Measurements from ENCODE around the gene SLC9A3. TPM values are rescaled to one million over a fixed set of nuclear protein-coding genes. Genes with fewer than 3 reads are reported as not detected.
"Not testable (repeated sequence)": the region's sequence is repeated elsewhere in the genome, so short reads cannot be mapped to it uniquely, and the experiment has no call there.

Gene SLC9A3
- total RNA-seq, 2 donors from 2014 or later: 78.1 to 170 TPM

DNA sequence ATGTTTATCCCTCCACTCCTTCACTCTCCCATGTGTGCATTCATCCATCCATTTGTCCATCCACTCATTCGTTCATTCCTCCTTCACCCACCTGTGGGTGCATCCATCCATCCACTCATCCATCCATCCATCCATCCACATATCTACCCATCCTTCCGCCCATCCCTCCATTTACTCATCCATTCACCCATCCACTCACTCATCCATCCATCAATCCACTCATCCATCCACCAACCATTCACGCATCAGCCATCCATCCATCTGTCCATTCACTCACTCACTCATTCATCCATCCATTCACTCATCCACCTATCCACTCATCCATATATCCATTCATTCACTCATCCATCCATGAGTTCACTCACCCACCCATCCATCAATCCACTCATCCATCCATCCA is 7.3 kb downstream of the SLC9A3 start:
- DNase-seq (no peak), ATAC-seq (no peak)
- intact Hi-C loops (cut with DNase I, micrococcal nuclease): no loop called here

GRCh38 chr5:516338-516925 is 7.8 kb downstream of the SLC9A3 start:
- no peak for ATAC-seq
- intact Hi-C loops (cut with DNase I, micrococcal nuclease): no loop called here
- no peak for DNase-seq

GRCh38 chr5:515273-515836 is 8.9 kb downstream of the SLC9A3 start:
- ATAC-seq (no peak), DNase-seq (no peak)
- intact Hi-C loops (cut with DNase I, micrococcal nuclease): no loop called here

DNA sequence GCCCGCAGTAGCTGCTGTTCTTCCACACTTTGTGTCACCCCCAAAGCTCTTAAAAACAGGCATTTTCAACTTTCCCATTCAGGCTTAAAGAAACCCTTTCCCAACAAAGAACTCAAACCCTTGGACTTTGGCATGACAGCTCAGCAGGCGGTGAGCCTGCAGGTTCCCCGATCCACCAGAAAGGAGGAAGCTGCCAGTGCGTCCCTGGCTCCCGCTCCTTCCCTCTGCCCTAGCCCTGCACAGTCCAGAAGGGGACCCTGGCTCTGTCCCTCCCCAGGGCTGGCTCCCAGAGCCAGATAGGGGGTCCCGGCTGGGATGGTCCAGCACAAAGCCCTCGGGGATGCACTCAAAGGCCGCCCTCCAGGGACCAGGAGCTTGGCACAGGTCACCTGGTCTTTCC is 9.6 kb downstream of the SLC9A3 start:
- intact Hi-C loops (cut with DNase I, micrococcal nuclease): no loop called here
- DNase-seq (peak in 1 of 2 donors; percentile 40), ATAC-seq (peak; percentile 70)

DNA sequence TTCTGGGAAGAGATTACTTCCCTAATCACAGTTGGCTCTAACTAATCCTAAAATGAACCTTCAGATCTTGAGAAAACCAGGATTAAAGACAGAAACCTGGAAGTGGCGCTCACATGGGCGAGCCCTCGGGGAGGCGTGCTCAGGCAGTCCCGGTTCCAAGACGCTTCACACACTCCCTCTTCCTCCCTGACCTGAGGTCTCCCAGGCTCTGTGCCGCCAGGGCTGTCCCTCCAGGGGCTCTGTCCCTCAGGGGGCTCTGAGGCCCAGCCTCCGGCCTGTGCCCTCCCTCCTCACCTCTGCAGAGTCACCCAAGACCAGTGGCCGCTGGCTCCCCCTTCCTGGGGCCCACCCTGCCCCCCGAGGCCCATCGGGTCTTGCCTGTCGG is 10.2 kb downstream of the SLC9A3 start:
- DNase-seq (no peak), ATAC-seq (no peak)
- intact Hi-C loops (cut with DNase I, micrococcal nuclease): no loop called here

- intact Hi-C loops (cut with DNase I, micrococcal nuclease): no loop called here
- DNase-seq: no peak
- no peak for ATAC-seq
These were observed 10.8 kb downstream of the SLC9A3 start for GRCh38 chr5:513216-514100.

GRCh38 chr5:511476-511875 is 12.8 kb downstream of the SLC9A3 start:
- intact Hi-C loops (cut with DNase I, micrococcal nuclease): no loop called here
- DNase-seq: no peak
- ATAC-seq: no peak

DNA sequence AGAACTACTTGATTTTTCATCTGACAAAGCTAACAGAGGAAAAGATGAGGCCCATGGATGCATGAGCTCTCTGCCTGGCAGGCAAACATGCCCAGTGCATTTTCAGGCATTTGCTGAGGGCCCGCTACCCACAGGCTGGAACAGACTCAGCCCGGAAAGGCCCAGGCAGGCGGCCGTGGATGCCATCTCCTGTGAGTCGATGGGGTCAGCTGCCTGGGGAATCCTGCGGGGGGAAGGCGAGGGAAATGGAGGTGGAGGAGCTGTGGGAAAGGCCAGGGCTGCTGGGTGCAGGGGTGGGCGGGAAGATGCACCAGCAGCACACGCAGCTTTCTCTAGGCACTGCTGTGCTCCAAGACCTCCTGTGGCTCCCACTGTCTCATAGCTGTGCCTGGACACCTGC is 13.7 kb downstream of the SLC9A3 start:
- no peak for ATAC-seq
- intact Hi-C loops (cut with DNase I, micrococcal nuclease): no loop called here
- DNase-seq: no peak

- DNase-seq: no peak
- no peak for ATAC-seq
- intact Hi-C loops (cut with DNase I, micrococcal nuclease): no loop called here
These were observed 14.6 kb downstream of the SLC9A3 start for GRCh38 chr5:509611-510185.

- intact Hi-C loops (cut with DNase I, micrococcal nuclease); DNase-seq; ATAC-seq: not testable (repeated sequence)
These were observed 16.2 kb downstream of the SLC9A3 start for GRCh38 chr5:507986-508575.

- DNase-seq: peak; percentile 45 to 55
- intact Hi-C loops (cut with DNase I, micrococcal nuclease): no loop called here
- ATAC-seq: peak; percentile 95
These were observed 18.2 kb downstream of the SLC9A3 start for GRCh38 chr5:505951-506525.

DNA sequence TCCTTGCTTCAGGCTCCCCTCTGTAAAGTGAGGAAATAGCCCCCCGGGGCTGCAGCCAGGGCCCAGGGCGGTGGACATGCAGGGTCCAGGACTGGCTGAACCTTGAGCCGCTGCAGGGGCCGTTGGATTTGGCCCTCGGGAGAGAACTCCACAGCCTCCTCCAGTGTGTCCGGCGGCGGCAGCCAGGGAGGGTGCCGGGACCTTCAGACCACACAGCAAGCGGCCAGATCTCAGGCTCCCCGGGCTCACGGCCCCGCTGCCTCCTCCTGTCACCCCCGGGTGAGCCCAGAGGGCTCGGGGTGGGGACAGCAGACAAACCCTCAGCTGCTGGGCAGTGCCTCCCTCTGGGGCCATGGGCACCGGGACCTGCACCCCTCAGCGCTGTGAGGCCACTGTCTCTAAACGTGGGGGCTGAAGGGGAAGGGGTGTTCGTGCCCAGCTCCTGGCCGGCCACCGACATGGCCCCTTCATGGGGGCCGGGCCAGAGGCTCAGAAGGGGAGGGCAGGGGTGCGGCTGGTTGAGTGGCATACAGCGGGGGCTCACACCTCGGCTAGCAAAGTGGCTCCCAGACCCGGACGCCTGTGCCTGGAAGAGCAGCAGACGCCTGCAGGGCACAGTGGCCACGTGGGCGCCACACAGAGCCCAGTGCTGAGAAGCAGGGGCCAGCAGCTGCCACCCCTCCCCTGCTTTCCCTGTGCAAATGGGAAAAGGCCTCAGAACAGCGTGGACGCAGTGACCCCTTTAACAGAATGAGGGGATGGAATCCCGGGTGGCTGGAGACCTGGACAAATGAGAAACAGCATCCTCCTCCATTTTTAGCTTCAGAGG is 19.7 kb downstream of the SLC9A3 start:
- DNase-seq (no peak), ATAC-seq (no peak)
- intact Hi-C loops (cut with DNase I, micrococcal nuclease): no loop called here

GRCh38 chr5:502325-503079 is 21.7 kb downstream of the SLC9A3 start:
- ATAC-seq (no peak), DNase-seq (no peak)
- intact Hi-C loops (cut with DNase I, micrococcal nuclease): no loop called here

DNA sequence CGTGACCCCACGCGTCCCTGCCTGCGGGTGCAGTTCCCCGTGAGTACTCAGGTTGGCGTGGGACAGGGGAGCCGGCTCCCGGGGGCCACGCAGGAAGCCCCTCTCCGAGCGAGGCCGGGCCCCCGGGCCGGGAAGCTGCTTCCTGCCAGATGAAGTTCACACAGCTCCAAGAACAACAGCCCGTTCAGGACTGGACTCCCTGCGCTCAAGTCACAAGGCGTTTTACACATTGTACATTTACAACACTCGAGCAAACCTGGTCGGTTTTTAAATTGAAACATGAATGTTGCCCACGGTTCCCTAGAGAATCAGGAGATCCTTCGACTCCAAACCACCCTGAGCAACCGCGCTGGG is 22.4 kb downstream of the SLC9A3 start:
- intact Hi-C loops (cut with DNase I, micrococcal nuclease): no loop called here
- ATAC-seq (no peak), DNase-seq (no peak)

DNA sequence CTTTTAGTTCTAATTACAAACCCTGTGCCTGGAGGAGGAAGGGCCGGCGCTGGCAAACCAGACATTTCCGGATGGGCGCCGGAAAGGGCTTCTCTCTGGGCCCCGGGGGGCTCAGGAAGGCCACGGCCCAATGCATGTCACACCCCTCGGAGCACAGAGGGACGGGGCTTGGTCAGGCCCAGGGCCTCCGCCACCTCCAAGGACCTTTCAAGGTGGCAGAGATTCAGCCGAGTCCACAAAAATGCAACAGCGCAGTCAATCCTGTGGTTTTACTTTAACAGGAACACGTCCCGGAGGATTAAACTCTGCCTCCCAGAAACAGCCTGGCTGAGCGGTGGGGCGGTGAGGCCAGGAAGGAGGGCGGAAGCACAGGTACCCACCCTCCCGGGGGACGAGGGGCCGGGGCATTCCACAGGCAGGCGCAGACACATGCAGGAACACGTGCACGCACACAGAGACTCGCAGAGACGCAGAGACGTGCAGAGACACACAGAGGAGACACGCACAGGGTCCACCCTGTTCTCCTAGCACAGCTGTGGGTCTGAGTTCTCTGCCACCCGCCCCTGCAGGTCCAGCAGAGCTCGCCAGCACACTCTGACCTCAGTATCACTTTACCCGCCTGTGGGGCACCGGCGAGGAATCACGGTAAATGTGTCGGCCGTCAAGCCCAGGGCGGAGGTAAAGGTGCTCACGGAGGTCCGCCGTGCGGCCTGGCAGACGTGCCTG is 23.0 kb downstream of the SLC9A3 start:
- no peak for DNase-seq
- no peak for ATAC-seq
- intact Hi-C loops (cut with DNase I, micrococcal nuclease): no loop called here

- no peak for ATAC-seq
- no peak for DNase-seq
- intact Hi-C loops (cut with DNase I, micrococcal nuclease): no loop called here
These were observed 23.8 kb downstream of the SLC9A3 start for GRCh38 chr5:500491-500890.

All from left colon (tissue), 2 donors.